Measurements from ENCODE around the gene WAPL.

Gene WAPL

GRCh38 chr10:86461963-86462804 is 59.4 kb downstream of the WAPL start:
- DNase-seq (ENCODE audit: low read depth), result no peak

- DNase-seq (ENCODE audit: low read depth), result no peak
Measured at GRCh38 chr10:86451604-86451960, 70.0 kb downstream of the WAPL start.

GRCh38 chr10:86450806-86451603 is 70.6 kb downstream of the WAPL start:
- no peak for DNase-seq (ENCODE audit: low read depth)

- DNase-seq (ENCODE audit: low read depth), result no peak
Measured at GRCh38 chr10:86449926-86450558, 71.5 kb downstream of the WAPL start.

GRCh38 chr10:86447432-86447831 is 74.2 kb downstream of the WAPL start:
- DNase-seq (ENCODE audit: low read depth), result no peak

GRCh38 chr10:86446987-86447386 is 74.6 kb downstream of the WAPL start:
- no peak for DNase-seq (ENCODE audit: low read depth)

GRCh38 chr10:86446440-86446839 is 75.2 kb downstream of the WAPL start:
- no peak for DNase-seq (ENCODE audit: low read depth)

- no peak for DNase-seq (ENCODE audit: low read depth)
Measured at GRCh38 chr10:86443936-86444335, 77.7 kb downstream of the WAPL start.

GRCh38 chr10:86443069-86443468 is 78.5 kb downstream of the WAPL start:
- no peak for DNase-seq (ENCODE audit: low read depth)

- DNase-seq (ENCODE audit: low read depth), result no peak
Measured at GRCh38 chr10:86440874-86441843, 80.4 kb downstream of the WAPL start.

GRCh38 chr10:86439544-86439943 is 82.0 kb downstream of the WAPL start:
- DNase-seq (ENCODE audit: low read depth), result no peak

GRCh38 chr10:86438091-86438749 is 83.4 kb downstream of the WAPL start:
- DNase-seq (ENCODE audit: low read depth), result no peak

GRCh38 chr10:86437447-86437846 is 84.1 kb downstream of the WAPL start:
- DNase-seq (ENCODE audit: low read depth), result no peak

- no peak for DNase-seq (ENCODE audit: low read depth)
Measured at GRCh38 chr10:86436963-86437362, 84.6 kb downstream of the WAPL start.

GRCh38 chr10:86434656-86435055 is 86.9 kb downstream of the WAPL start:
- DNase-seq (ENCODE audit: low read depth), result no peak

GRCh38 chr10:86423739-86424138 is 97.9 kb downstream of the WAPL start:
- DNase-seq (ENCODE audit: low read depth), result no peak

- no peak for DNase-seq (ENCODE audit: low read depth)
Measured at GRCh38 chr10:86419101-86419500, 102.5 kb downstream of the WAPL start.

GRCh38 chr10:86415583-86415982 is 106.0 kb downstream of the WAPL start:
- DNase-seq (ENCODE audit: low read depth), result no peak

- no peak for DNase-seq (ENCODE audit: low read depth)
Measured at GRCh38 chr10:86415116-86415515, 106.5 kb downstream of the WAPL start.

- DNase-seq (ENCODE audit: low read depth), result no peak
Measured at GRCh38 chr10:86413046-86413728, 108.4 kb downstream of the WAPL start.

Data from stimulated activated CD8-positive, alpha-beta memory T cell treated with anti-CD3 and anti-CD28 coated beads, Interleukin-12 subunit alpha, Interleukin-12 subunit beta, amount 100 ng/mL, for 1 hour (primary cell).